Measurements from ENCODE around the gene FZD7.

The FZD7 gene

GRCh38 chr2:202014318-202014717, 19.3 kb upstream of the FZD7 start:
- FAIRE-seq (no peak), DNase-seq (ENCODE audit: insufficient read length, low spot score) (no peak)
- TF ChIP-seq CTCF (IDR thresholded peaks at IDR 0.05; ENCODE audit: insufficient read depth, missing control alignments), result no peak

- TF ChIP-seq CTCF (IDR thresholded peaks at IDR 0.05; ENCODE audit: insufficient read depth, missing control alignments), result no peak
- FAIRE-seq (no peak), DNase-seq (ENCODE audit: insufficient read length, low spot score) (no peak)
These were observed 18.9 kb upstream of the FZD7 start for GRCh38 chr2:202014759-202015211.

GRCh38 chr2:202015471-202015870, 18.2 kb upstream of the FZD7 start:
- no peak for DNase-seq (ENCODE audit: insufficient read length, low spot score)
- FAIRE-seq, result no peak
- no peak for TF ChIP-seq CTCF (IDR thresholded peaks at IDR 0.05; ENCODE audit: insufficient read depth, missing control alignments)

GRCh38 chr2:202016579-202017227, 17.0 kb upstream of the FZD7 start:
- FAIRE-seq (no peak), DNase-seq (ENCODE audit: insufficient read length, low spot score) (no peak)
- no peak for TF ChIP-seq CTCF (IDR thresholded peaks at IDR 0.05; ENCODE audit: insufficient read depth, missing control alignments)

GRCh38 chr2:202017940-202018339, 15.7 kb upstream of the FZD7 start:
- no peak for TF ChIP-seq CTCF (IDR thresholded peaks at IDR 0.05; ENCODE audit: insufficient read depth, missing control alignments)
- no peak for DNase-seq (ENCODE audit: insufficient read length, low spot score)
- no peak for FAIRE-seq

- no peak for TF ChIP-seq CTCF (IDR thresholded peaks at IDR 0.05; ENCODE audit: insufficient read depth, missing control alignments)
- no peak for FAIRE-seq
- DNase-seq (ENCODE audit: insufficient read length, low spot score), result no peak
These were observed 14.7 kb upstream of the FZD7 start for GRCh38 chr2:202018950-202019349.

GRCh38 chr2:202019689-202020450, 13.8 kb upstream of the FZD7 start:
- DNase-seq (ENCODE audit: insufficient read length, low spot score), result no peak
- FAIRE-seq, result no peak
- no peak for TF ChIP-seq CTCF (IDR thresholded peaks at IDR 0.05; ENCODE audit: insufficient read depth, missing control alignments)
